Measurements from ENCODE around the gene NCOA3. TPM values are rescaled to one million over a fixed set of nuclear protein-coding genes. Genes with fewer than 3 reads are reported as not detected.

The NCOA3 gene
- total and polyA plus RNA-seq, 10 of the 15 experiments (the other 5 are each of a cell fraction or from before 2014, with no cell fraction given), result 16.9 to 96.2 (median 73.6) TPM

DNA sequence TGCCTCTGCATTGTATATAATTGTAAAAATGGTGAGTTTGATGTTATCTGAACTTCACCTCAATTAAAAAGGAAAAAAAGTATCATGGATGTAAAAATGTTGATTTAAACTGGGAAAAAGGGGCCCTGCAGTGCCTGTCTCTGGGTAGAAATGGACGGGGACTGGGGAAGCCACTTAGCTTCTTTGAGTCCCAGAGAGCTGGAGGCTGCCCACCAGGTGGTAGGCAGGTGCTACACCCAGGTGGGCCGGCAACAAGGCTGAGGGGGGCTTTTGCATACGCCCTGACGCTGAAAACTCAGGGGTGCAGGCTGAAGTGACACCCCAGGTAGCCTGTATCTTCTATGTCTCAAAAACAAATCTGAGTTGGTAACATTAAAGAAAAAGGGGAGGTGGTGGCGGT is 165.4 kb downstream of the NCOA3 start:
- TF ChIP-seq POLR2A (IDR thresholded peaks at IDR 0.05; ENCODE audit: low read depth, low read length) (no peak; the same call in 1 of the 2 replicates), CHD4 (IDR thresholded peaks at IDR 0.05) (no peak), MEF2A (IDR thresholded peaks at IDR 0.05; ENCODE audit: insufficient read depth, low read depth, low read length) (no peak), ASH2L (IDR thresholded peaks at IDR 0.05; ENCODE audit: borderline replicate concordance, low read depth) (no peak), MEF2B (IDR thresholded peaks at IDR 0.05; ENCODE audit: partially characterized antibody, poor library complexity, severe bottlenecking) (no peak), RAD21 (IDR thresholded peaks at IDR 0.05; ENCODE audit: insufficient read depth, low read depth, low read length) (no peak), TAF1 (IDR thresholded peaks at IDR 0.05; ENCODE audit: borderline replicate concordance, low read depth, low read length) (no peak), PAX8 (IDR thresholded peaks at IDR 0.05) (no peak), NR2F1 (conservative IDR thresholded peaks at IDR 0.05) (no peak), MTA2 (IDR thresholded peaks at IDR 0.05; ENCODE audit: low read depth) (no peak), STAT1 (conservative IDR thresholded peaks at IDR 0.05) (no peak)
- TF ChIP-seq, protein P1, sequence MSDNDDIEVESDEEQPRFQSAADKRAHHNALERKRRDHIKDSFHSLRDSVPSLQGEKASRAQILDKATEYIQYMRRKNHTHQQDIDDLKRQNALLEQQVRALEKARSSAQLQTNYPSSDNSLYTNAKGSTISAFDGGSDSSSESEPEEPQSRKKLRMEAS (IDR thresholded peaks at IDR 0.05; ENCODE audit: low read depth, low read length), result no peak
- TF ChIP-seq, protein P2, sequence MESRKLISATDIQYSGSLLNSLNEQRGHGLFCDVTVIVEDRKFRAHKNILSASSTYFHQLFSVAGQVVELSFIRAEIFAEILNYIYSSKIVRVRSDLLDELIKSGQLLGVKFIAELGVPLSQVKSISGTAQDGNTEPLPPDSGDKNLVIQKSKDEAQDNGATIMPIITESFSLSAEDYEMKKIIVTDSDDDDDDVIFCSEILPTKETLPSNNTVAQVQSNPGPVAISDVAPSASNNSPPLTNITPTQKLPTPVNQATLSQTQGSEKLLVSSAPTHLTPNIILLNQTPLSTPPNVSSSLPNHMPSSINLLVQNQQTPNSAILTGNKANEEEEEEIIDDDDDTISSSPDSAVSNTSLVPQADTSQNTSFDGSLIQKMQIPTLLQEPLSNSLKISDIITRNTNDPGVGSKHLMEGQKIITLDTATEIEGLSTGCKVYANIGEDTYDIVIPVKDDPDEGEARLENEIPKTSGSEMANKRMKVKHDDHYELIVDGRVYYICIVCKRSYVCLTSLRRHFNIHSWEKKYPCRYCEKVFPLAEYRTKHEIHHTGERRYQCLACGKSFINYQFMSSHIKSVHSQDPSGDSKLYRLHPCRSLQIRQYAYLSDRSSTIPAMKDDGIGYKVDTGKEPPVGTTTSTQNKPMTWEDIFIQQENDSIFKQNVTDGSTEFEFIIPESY (IDR thresholded peaks at IDR 0.05), result no peak
- TF ChIP-seq, protein P3, sequence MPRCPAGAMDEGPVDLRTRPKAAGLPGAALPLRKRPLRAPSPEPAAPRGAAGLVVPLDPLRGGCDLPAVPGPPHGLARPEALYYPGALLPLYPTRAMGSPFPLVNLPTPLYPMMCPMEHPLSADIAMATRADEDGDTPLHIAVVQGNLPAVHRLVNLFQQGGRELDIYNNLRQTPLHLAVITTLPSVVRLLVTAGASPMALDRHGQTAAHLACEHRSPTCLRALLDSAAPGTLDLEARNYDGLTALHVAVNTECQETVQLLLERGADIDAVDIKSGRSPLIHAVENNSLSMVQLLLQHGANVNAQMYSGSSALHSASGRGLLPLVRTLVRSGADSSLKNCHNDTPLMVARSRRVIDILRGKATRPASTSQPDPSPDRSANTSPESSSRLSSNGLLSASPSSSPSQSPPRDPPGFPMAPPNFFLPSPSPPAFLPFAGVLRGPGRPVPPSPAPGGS (IDR thresholded peaks at IDR 0.05; ENCODE audit: borderline replicate concordance, insufficient read depth, low read depth, low read length, poor library complexity, severe bottlenecking), result no peak
- in situ Hi-C loops (cut with MboI) (no loop called here), intact Hi-C loops (cut with micrococcal nuclease; ENCODE audit: unreplicated experiment) (no loop called here)
- H3K27ac ChIP-seq (ENCODE audit: control insufficient read depth, insufficient read depth), result no peak overlapping the region
- ATAC-seq (no peak), FAIRE-seq (no peak), DNase-seq (ENCODE audit: low read depth, low spot score) (no peak)
- H3K79me2 ChIP-seq (ENCODE audit: control insufficient read depth, insufficient read depth, low read length), result no peaks in the 10 kb centered on the region
- H2AFZ ChIP-seq (ENCODE audit: control insufficient read depth, low read depth, low read length), result no peak overlapping the region
- H3K4me1 ChIP-seq (ENCODE audit: control insufficient read depth, insufficient read depth, low read length), result no peaks in the 10 kb centered on the region
- no peaks in the 10 kb centered on the region for H4K20me1 ChIP-seq (ENCODE audit: control insufficient read depth, insufficient read depth)
- CTCF ChIA-PET, result no interaction called here
- H3K27me3 ChIP-seq (replicated peaks in 1 of 2; ENCODE audit: control insufficient read depth in 2 of 2, insufficient read depth in 2 of 2, low read length in 1 of 2), result no peaks in the 10 kb centered on the region
- no peak overlapping the region for H3K9ac ChIP-seq (ENCODE audit: control insufficient read depth, insufficient read depth, low read length)
- RAD21 ChIA-PET (ENCODE audit: unreplicated experiment), result no interaction called here
- no peak overlapping the region for H3K4me3 ChIP-seq
- BruUV-seq (replicated peaks), result TSS peak; percentile 15
- H3K36me3 ChIP-seq (ENCODE audit: control insufficient read depth in 2 of 2, insufficient read depth in 2 of 2, low read length in 1 of 2), result peaks cover 5 to 12% of the 10 kb centered on the region in 2 experiments; a peak in 3 of 4 replicates
- 85% methylated on average over 5 of the region's 5 CpGs for WGBS (ENCODE audit: insufficient coverage, insufficient replicate concordance, low lambda C conversion rate, missing lambda C conversion rate)
- H3K9me3 ChIP-seq (replicated peaks; ENCODE audit: control insufficient read depth, insufficient read depth, low read length), result no peaks in the 10 kb centered on the region
- no peak overlapping the region for H3K4me2 ChIP-seq (ENCODE audit: control insufficient read depth, insufficient read depth)
- POLR2A ChIA-PET, result no interaction called here
- SMC1A ChIA-PET (ENCODE audit: uncharacterized antibody, unreplicated experiment), result no interaction called here

Data from GM12878 (cell line).